A549 (cell line): ENCODE measurements around the gene NHEJ1. TPM values are rescaled to one million over a fixed set of nuclear protein-coding genes. Genes with fewer than 3 reads are reported as not detected.

Experiments
- ATAC-seq, 2 experiments: fragments of 200-7000 bp in 1 of 2; fragments of >200 bp in 1 of 2; cut with Nextera tagmentation in 1 of 2; cut with Tn5 transposase in 1 of 2; 3 replicates each; pipeline versions ENCODE4 v1.8.0 to v1.9.1; 2018 to 2020; ENCODE audit warnings: mild to moderate bottlenecking in 1 of 2, moderate library complexity in 1 of 2
- CTCF ChIA-PET: fragments of 300-600 bp; sonication (Branson Sonifier 250); formaldehyde crosslinking; extraction: SDS; loops from one replicate; lab custom pipeline; 2021; ENCODE audit warnings: antibody characterized with exemption, inconsistent platforms; lab: Yijun Ruan, JAX
- POLR2A ChIA-PET: fragments of 350-600 bp; formaldehyde crosslinking; extraction: SDS; loops from one replicate; lab custom pipeline; 2021; ENCODE audit warnings: antibody characterized with exemption, inconsistent platforms; lab: Yijun Ruan, JAX
- DNase-seq, 2 experiments: peaks; one replicate each; pipeline versions ENCODE4 v3.0.0 to v3.0.0-alpha.2; 2011 to 2016; ENCODE audit warnings: low read depth in 1 of 2, low spot score in 1 of 2
- FAIRE-seq: peaks from 2 replicates; lab custom pipeline; 2011; peaks lifted over from hg19 to GRCh38; lab: Jason Lieb, UNC
- H3K27ac ChIP-seq, 2 experiments: fragments of >200 bp; sonication (Bioruptor Twin); formaldehyde crosslinking; 3 replicates each; pipeline ENCODE4 v1.5.1; 2016 to 2017
- H3K4me1 ChIP-seq: fragments of >200 bp; sonication (Bioruptor Twin); formaldehyde crosslinking; 3 replicates; pipeline ENCODE4 v1.6.1; 2016
- H3K4me2 ChIP-seq: fragments of >200 bp; sonication (Bioruptor Twin); formaldehyde crosslinking; 3 replicates; pipeline ENCODE4 v1.6.1; 2016
- H3K4me3 ChIP-seq: fragments of >200 bp; sonication (Bioruptor Twin); formaldehyde crosslinking; 3 replicates; pipeline ENCODE4 v1.5.1; 2016
- H3K9me3 ChIP-seq: fragments of >200 bp; sonication (Bioruptor Twin); formaldehyde crosslinking; 3 replicates; pipeline ENCODE4 v1.6.1; 2016
- BCL3 ChIP-seq: fragments of >200 bp; sonication (Bioruptor Twin); formaldehyde crosslinking; IDR thresholded peaks from 3 replicates; pipeline ENCODE4 v1.6.1; 2016
- BHLHE40 ChIP-seq: IDR thresholded peaks from 2 replicates; pipeline ENCODE4 v1.6.1; 2012; ENCODE audit warnings: low read depth, low read length, inconsistent platforms
- CBX2 ChIP-seq: fragments of 200-600 bp; sonication (generic); IDR thresholded peaks from 2 replicates; pipeline ENCODE4 v1.6.1; 2016; ENCODE audit warnings: low read depth, mild to moderate bottlenecking, borderline replicate concordance
- CHD4 ChIP-seq: fragments of 200-600 bp; sonication (generic); IDR thresholded peaks from 2 replicates; pipeline ENCODE4 v1.6.1; 2016; ENCODE audit warnings: antibody characterized with exemption, mild to moderate bottlenecking, borderline replicate concordance
- CTCF ChIP-seq: fragments of >200 bp; sonication (Bioruptor Twin); formaldehyde crosslinking; IDR thresholded peaks from 3 replicates; pipeline ENCODE4 v1.5.1; 2016
- E2F6 ChIP-seq: IDR thresholded peaks from 2 replicates; pipeline ENCODE4 v1.6.1; 2012; ENCODE audit warnings: low read depth, borderline replicate concordance
- EHF ChIP-seq: fragments of 250-450 bp; sonication (Bioruptor Pico); IDR thresholded peaks from 2 replicates; pipeline ENCODE4 v1.5.0; 2020; ENCODE audit warnings: mild to moderate bottlenecking
- ELK1 ChIP-seq: fragments of 150-350 bp; IDR thresholded peaks from 2 replicates; pipeline ENCODE4 v1.6.1; 2014; ENCODE audit warnings: low read depth, mild to moderate bottlenecking, low read length
- FOSL2 ChIP-seq, 2 experiments: fragments of 450-650 bp in 1 of 2; fragments of >200 bp in 1 of 2; sonication (Bioruptor Twin) in 1 of 2; formaldehyde crosslinking; IDR thresholded peaks; 2 replicates each; pipeline versions ENCODE4 v1.5.0 to v1.6.1; 2016 to 2020; ENCODE audit warnings: mild to moderate bottlenecking in 1 of 2, moderate library complexity in 1 of 2
- GATA3 ChIP-seq: IDR thresholded peaks from 2 replicates; pipeline ENCODE4 v1.6.1; 2012; ENCODE audit warnings: borderline replicate concordance
- HOXA7 ChIP-seq: fragments of 250-450 bp; sonication (Bioruptor Pico); IDR thresholded peaks from 2 replicates; pipeline ENCODE4 v1.5.0; 2020; ENCODE audit warnings: mild to moderate bottlenecking, moderate library complexity
- HOXB5 ChIP-seq: fragments of 250-450 bp; sonication (Bioruptor Pico); IDR thresholded peaks from 2 replicates; pipeline ENCODE4 v1.5.0; 2020; ENCODE audit warnings: mild to moderate bottlenecking, moderate library complexity
- KDM5A ChIP-seq: fragments of 200-600 bp; sonication (generic); IDR thresholded peaks from 2 replicates; pipeline ENCODE4 v1.6.1; 2016; ENCODE audit warnings: antibody characterized with exemption, mild to moderate bottlenecking
- MAZ ChIP-seq: fragments of 150-350 bp; IDR thresholded peaks from 2 replicates; pipeline ENCODE4 v1.6.1; 2014; ENCODE audit warnings: antibody characterized with exemption, low read depth, low read length, borderline replicate concordance
- PBX3 ChIP-seq: IDR thresholded peaks from 2 replicates; pipeline ENCODE4 v1.6.1; 2012
- PHF8 ChIP-seq: fragments of 200-600 bp; sonication (generic); IDR thresholded peaks from 2 replicates; pipeline ENCODE4 v1.6.1; 2016; ENCODE audit warnings: low read depth, mild to moderate bottlenecking, antibody characterized with exemption, moderate library complexity, borderline replicate concordance
- RAD21 ChIP-seq, 2 experiments: fragments of >200 bp in 1 of 2; sonication (Bioruptor Twin) in 1 of 2; formaldehyde crosslinking in 1 of 2; IDR thresholded peaks in 1 of 2; conservative IDR thresholded peaks in 1 of 2; 2 replicates in 1 of 2; 3 replicates in 1 of 2; pipeline ENCODE4 v1.6.1; 2012 to 2018; ENCODE audit warnings: inconsistent platforms in 1 of 2
- RCOR1 ChIP-seq: fragments of 150-350 bp; IDR thresholded peaks from 2 replicates; pipeline ENCODE4 v1.6.1; 2014; ENCODE audit warnings: antibody characterized with exemption, low read length, low read depth
- SMC3 ChIP-seq: fragments of >200 bp; sonication (Bioruptor Twin); formaldehyde crosslinking; IDR thresholded peaks from 3 replicates; pipeline ENCODE4 v1.6.1; 2018; ENCODE audit warnings: inconsistent platforms
- TFCP2L1 ChIP-seq: fragments of 250-450 bp; sonication (Bioruptor Pico); IDR thresholded peaks from 2 replicates; pipeline ENCODE4 v1.5.0; 2021; ENCODE audit warnings: mild to moderate bottlenecking
- ZC3H11A ChIP-seq: fragments of 450-650 bp; IDR thresholded peaks from 2 replicates; pipeline ENCODE4 v1.6.1; 2014; ENCODE audit warnings: antibody characterized with exemption, mild to moderate bottlenecking
- ZFP36 ChIP-seq: fragments of 450-650 bp; IDR thresholded peaks from 2 replicates; pipeline ENCODE4 v1.6.1; 2014; ENCODE audit warnings: borderline replicate concordance; ENCODE audit not compliant: partially characterized antibody
- WGBS: methylation state at CpG from one replicate; pipeline ENCODE4 v1.1.6; 2017; ENCODE audit errors: missing lambda C conversion rate; 5-methylcytosine and 5-hydroxymethylcytosine counted together
- polyA plus RNA-seq, 4 experiments: library from polyadenylated mRNA; depleted of rRNA in 3 of 4; stranded (reverse); fragments of >200 nt; fragmentation: RNase III in 1 of 4; extraction: RNeasy Plus Mini Kit Qiagen cat#74134 plus additional on column Dnase treatment in 1 of 4; gene quantifications; 2 replicates in 3 of 4; 3 replicates in 1 of 4; pipeline ENCODE4 v1.2.3, GENCODE V29; 2011 to 2017

NHEJ1 gene
- polyA plus RNA-seq, 2 of the 4 experiments (the other 2 are of a cell fraction) = 18.5 to 31.8 TPM

GRCh38 chr2:219057709-219058540 lies 102.7 kb downstream of the NHEJ1 start:
- FAIRE-seq (no peak), DNase-seq (peak in 1 of 2 experiments; percentile 60)

GRCh38 chr2:219056896-219057708 lies 103.5 kb downstream of the NHEJ1 start:
- no peak overlapping the region for H3K4me3 ChIP-seq
- 69% methylated on average over 30 of the region's 40 CpGs for WGBS
- ATAC-seq = no peak
- ChIA-PET POLR2A (no interaction called here), CTCF (interaction anchor here (0.6 to 12.2 kb wide), 43 partner anchors 11 to 762 kb away, joined by 3 to 332 read pairs (median 7); partner anchors contain the start of genes CNPPD1, CRYBA2, DNPEP and NHEJ1)
- no peak for FAIRE-seq
- no peak overlapping the region for H3K4me2 ChIP-seq
- no peak overlapping the region for H3K27ac ChIP-seq
- no peak for DNase-seq
- H3K4me1 ChIP-seq = peaks cover 26% of the 10 kb centered on the region
- no peaks in the 10 kb centered on the region for H3K9me3 ChIP-seq
- TF ChIP-seq MAZ (no peak), PHF8 (no peak), ELK1 (no peak), HOXB5 (CRISPR knock-in tag) (no peak), KDM5A (no peak), E2F6 (no peak), ZFP36 (no peak), CHD4 (no peak), EHF (CRISPR knock-in tag) (no peak), BCL3 (no peak), BHLHE40 (no peak)

More at GRCh38 chr2:219057709-219058540, 102.7 kb downstream of the NHEJ1 start:
- ChIA-PET CTCF (interaction anchor here (0.6 to 12.2 kb wide), 60 partner anchors 12 to 762 kb away, joined by 3 to 332 read pairs (median 5); partner anchors contain the start of genes CFAP65, CNPPD1, CRYBA2 and DNPEP), POLR2A (interaction anchor here (1.0 kb wide), 1 partner anchor 148 kb away, joined by 3 read pairs; no protein-coding TSS in a partner anchor)
- 48% methylated on average over 23 of the region's 52 CpGs for WGBS
- Histone ChIP-seq H3K27ac (no peak overlapping the region), H3K9me3 (no peaks in the 10 kb centered on the region), H3K4me1 (peaks cover 26% of the 10 kb centered on the region), H3K4me2 (peak overlapping the region; percentile 97), H3K4me3 (peak overlapping the region; percentile 53; the same call in 2 of the 3 replicates)
- ATAC-seq = peak; percentile 72 to 86
- TF ChIP-seq PBX3 = no peak
- TF ChIP-seq RAD21 (conservative IDR thresholded peaks at IDR 0.05 in 1 of 2, IDR thresholded peaks at IDR 0.05 in 1 of 2) = peak; percentile 80 to 91
- TF ChIP-seq CBX2 = no peak
- no peak for TF ChIP-seq TFCP2L1 (CRISPR knock-in tag)
- TF ChIP-seq GATA3 = no peak
- peak; percentile 80 for TF ChIP-seq CTCF
- TF ChIP-seq FOSL2 (IDR thresholded peaks at IDR 0.05) = no peak
- no peak for TF ChIP-seq FOSL2 (CRISPR knock-in tag; IDR thresholded peaks at IDR 0.05)
- no peak for TF ChIP-seq ZC3H11A
- no peak for TF ChIP-seq HOXA7
- TF ChIP-seq BCL3 = no peak
- TF ChIP-seq ZFP36 = no peak
- no peak for TF ChIP-seq RCOR1
- TF ChIP-seq EHF (CRISPR knock-in tag) = no peak
- peak; percentile 81 for TF ChIP-seq SMC3
